Left renal cortex interstitium (tissue), 4 donors: ENCODE data around the gene EYS. TPM values are rescaled to one million over a fixed set of nuclear protein-coding genes. Genes with fewer than 3 reads are reported as not detected.

ENCODE experiments used
- DNase-seq, 4 donors: peaks; one replicate each; pipeline ENCODE4 v3.0.0-alpha.2; 2013; ENCODE audit warnings: low read depth in 4 of 4, low spot score in 2 of 4, missing footprints in 1 of 4
- polyA plus RNA-seq, 4 donors: library from polyadenylated mRNA; unstranded; fragments of 120-200 nt; gene quantifications; one replicate each; pipeline ENCODE4 v1.2.1, GENCODE V29; 2013; ENCODE audit not compliant: insufficient read length in 4 of 4

Gene EYS
- polyA plus RNA-seq, 4 donors, result 0.43 to 0.81 (median 0.67) TPM

DNA sequence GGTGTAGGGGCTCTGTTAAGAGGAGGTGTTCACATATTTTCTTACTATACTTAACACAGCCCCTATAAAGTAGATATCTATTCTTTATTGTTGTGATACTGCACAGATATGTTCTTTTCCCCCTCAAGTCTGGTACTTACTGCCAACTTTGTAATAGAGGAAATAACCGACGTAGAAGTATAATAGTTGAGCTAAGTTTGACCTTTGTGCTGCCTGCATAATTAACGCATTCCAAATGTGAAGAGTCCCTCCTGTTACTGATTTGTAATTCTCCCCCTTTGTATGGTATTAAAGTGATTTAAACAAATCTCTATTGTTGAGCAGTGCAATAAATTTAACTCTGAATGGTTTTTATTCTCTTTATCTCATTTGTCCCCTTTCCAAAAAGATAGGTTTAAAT is 2032.4 kb downstream of the EYS start:
- no peak for DNase-seq

DNA sequence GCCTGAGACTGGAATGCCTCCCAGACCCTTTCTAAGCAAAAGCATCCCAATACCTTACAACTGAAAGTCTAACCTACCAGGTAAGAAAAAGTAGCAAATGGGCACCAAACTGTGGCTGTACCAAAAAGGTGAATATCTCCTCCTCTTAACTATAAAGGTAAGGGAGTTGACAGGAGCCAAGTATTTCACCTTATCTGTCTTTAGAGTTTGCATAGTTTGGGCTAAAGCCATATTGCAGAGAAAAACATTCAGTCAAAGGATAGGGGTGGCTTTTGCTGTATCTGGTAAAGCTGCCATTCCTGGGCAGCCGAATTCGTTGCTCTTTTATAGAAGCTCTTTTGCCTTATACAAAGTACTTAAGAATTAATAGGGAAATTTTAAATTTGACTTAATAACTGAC is 2033.3 kb downstream of the EYS start:
- DNase-seq, result no peak

DNA sequence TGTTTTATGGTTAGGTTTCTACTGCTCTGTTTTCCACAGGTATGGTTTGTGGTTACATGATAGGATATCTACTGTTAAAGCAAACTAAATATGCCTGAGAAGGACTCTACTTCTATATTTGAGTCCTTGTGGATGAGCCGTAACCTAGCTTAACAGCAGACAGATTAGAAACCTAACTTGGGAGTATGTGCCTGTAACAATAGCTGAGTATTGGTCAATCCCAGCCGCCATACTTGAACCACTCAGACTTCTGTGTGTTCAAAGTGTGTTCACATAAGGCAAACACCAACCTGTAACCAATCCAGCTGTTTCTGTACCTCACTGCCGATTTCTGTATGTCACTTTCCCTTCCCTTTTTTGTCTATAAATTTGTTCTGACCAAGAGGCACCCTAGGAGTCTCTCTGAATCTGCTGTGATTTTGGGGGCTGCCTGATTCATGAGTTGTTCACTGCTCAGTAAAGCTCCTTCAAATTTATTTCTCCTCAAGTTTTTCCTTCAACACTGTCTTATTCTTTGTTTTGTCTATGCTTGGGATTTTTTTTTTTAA is 2034.4 kb downstream of the EYS start:
- DNase-seq, result no peak

DNA sequence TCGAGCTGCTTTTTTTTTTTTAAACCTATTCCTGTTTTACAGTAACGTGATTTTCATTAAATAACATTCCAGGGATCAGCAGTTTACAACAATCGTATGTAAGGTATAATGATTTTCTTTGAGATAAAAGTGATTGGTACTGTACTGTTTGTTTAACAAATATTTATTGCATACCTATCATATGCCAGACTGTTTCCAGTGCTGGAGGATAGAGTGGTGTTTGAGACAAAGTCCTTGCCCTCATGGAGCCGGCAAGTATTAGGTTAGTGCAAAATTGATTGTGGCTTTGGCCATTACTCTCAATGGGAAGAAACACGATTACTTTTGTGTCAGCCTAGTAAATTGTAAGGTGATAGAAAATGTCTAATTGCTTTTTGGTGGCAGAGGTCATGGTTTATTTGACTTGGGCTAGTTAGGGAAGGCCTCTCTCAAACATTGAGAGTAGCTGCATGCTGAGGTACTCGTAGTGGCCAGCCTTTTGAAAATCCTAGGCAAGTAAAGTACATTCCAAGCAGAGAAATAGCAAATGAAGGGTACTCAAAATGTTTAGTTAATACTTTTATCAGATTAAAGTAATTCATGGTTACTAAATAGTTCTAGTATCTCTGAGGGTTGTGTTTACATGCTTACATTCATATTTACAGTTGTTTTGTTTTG is 2035.8 kb downstream of the EYS start:
- DNase-seq, result no peak
